ENCODE results near the gene MZB1.
"Not testable (repeated sequence)": the region's sequence is repeated elsewhere in the genome, so short reads cannot be mapped to it uniquely, and the experiment has no call there.

MZB1 gene

DNA sequence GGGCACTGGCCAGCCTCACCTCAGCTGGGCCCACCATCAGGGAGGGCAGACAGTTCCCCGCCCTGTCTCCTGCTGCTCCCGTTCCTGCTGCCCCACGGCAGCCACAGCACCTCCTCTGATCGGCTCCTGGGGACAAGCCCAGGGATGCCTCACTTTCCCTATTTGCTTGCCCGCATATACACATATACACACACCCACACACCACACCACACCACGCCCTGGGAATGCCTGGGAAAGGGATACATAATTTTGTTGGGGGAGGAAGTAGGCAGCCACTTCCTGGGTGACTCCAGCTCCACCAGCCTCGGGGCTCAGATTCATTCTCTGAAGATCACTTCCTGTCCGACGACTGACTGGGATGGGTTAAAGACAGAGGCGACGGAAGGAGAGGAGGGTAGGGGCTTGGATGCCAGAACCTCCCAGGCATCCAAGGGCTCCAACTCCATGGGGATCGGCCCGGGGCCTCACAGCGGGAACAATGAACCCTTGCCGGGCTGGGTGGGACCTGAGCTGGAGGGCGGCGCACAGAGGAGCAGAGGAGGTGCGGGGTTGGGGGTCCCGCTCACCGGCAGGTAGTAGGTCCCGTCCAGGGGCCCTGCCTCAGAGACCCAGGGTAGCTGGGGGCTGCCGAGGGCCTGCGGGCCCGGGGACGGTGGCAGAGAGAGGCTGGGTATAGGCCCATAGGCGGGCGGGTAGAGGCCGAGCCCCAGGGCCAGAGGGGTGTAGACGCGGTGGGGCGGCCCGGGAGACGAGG lies 2.0 kb upstream of the MZB1 start:
- DNase-seq (ENCODE audit: low spot score): no peak

- DNase-seq (ENCODE audit: low spot score): no peak
Observed at GRCh38 chr5:139390639-139391569, 1.2 kb upstream of the MZB1 start.

DNA sequence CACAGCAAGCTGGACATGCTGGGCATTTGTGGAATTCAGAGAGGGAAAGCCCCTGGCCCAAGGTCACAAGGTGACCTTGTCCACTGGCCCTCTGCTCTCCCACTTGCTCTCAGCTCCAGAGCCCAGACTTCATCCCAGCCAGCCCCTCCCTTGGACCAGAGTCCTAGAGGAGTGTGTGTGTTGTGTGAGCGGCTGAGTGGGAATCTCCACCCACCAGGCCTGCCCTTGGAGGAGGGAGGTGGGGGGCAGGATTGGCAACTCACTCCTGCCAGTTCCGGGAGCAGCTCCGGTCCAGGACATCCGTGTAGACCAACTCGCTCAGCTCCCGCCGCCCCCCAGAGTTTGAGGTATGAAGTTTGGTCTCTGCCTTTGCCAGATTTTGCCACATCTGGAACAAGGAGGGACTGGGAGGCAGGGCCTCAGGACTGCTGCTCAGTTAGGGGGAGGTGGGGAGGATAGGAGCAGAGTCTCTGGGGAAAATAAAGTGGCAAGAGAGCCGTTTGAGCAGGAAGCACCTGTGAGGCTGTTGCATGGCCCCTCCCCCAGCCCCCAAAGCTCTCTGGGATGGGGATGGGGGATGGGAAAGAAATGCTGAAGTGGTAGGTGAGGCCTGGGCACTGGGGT lies 1.4 kb downstream of the MZB1 start:
- peak; percentile 63 for DNase-seq (ENCODE audit: low spot score)

DNA sequence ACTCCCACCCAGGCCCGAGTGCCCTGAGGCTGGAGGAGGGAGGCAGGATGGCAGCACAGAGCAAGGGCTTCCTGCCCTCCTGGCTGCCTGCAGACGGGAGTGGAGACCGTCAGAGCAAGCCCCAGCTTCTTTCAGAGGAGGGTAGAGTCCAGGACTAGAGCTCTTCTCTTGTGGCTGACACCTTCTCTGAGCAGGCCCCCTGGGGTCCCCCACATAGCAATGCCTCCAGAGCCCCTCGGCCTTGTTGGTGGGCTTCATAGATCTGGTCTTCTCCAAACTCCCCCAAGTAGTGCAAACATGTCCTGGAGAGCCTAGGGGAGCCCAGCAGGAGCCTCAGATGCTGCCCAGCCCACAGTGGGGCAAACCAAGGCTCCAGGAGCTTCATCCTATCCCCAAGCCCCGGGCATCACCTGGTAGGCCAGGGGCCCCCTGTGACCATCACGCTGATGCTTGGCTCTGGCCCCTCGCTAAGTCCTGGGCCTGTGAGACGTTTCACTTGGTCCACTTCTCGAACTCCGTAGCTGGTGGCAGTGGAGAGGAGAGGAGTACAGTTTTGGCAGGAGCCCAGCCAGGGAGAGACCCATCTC lies 2.0 kb downstream of the MZB1 start:
- DNase-seq (ENCODE audit: low spot score): no peak

- DNase-seq (ENCODE audit: low spot score): not testable (repeated sequence)
Observed at GRCh38 chr5:139386956-139387355, 2.8 kb downstream of the MZB1 start.

- no peak for DNase-seq (ENCODE audit: low spot score)
Observed at GRCh38 chr5:139386050-139386438, 3.7 kb downstream of the MZB1 start.

- no peak for DNase-seq (ENCODE audit: low spot score)
Observed at GRCh38 chr5:139385061-139386049, 4.4 kb downstream of the MZB1 start.

- no peak for DNase-seq (ENCODE audit: low spot score)
Observed at GRCh38 chr5:139384591-139385051, 5.1 kb downstream of the MZB1 start.

GRCh38 chr5:139383993-139384590 lies 5.6 kb downstream of the MZB1 start:
- DNase-seq (ENCODE audit: low spot score): no peak

DNA sequence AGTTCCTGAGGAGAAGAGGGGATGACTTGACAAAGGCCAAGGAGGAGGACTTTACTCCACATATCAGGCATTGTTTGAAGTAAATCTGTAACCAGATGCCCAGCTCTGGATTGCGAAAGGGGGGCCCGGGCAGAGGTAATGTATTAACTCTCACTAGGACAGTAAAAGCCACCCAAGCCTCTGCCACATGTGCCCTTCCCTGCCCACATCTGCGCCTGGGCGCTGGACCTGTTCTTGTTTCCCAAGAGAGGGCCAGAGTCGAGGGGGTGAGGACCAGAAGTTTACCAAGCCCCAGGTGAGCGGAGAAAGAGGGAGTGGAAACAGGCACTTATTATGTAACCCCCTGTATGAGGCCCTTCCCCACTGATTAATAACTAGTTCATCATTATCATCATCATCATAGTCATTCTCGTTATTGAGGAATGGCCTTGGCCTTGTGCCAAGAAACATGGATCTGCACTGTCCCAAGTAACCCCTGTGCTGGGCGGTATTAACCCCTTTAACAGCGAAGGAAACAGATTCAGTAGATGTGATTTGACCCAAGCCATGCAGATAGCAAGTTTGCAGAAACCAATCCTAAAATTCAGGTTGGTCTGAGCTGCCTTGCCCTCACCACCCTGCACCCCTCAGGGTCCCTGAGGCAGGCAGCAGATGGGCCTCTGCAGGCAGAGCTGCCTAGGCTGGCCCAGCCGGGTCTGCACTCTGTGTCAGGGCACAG lies 6.3 kb downstream of the MZB1 start, which contains the start of gene SLC23A1:
TSS of gene SLC23A1 (minus strand) at position 23 of the 718 bp plus-strand sequence. CDS start 44 bp downstream, outside the sequence.
- no peak for DNase-seq (ENCODE audit: low spot score)

GRCh38 chr5:139382807-139383206 lies 6.9 kb downstream of the MZB1 start:
- no peak for DNase-seq (ENCODE audit: low spot score)

DNA sequence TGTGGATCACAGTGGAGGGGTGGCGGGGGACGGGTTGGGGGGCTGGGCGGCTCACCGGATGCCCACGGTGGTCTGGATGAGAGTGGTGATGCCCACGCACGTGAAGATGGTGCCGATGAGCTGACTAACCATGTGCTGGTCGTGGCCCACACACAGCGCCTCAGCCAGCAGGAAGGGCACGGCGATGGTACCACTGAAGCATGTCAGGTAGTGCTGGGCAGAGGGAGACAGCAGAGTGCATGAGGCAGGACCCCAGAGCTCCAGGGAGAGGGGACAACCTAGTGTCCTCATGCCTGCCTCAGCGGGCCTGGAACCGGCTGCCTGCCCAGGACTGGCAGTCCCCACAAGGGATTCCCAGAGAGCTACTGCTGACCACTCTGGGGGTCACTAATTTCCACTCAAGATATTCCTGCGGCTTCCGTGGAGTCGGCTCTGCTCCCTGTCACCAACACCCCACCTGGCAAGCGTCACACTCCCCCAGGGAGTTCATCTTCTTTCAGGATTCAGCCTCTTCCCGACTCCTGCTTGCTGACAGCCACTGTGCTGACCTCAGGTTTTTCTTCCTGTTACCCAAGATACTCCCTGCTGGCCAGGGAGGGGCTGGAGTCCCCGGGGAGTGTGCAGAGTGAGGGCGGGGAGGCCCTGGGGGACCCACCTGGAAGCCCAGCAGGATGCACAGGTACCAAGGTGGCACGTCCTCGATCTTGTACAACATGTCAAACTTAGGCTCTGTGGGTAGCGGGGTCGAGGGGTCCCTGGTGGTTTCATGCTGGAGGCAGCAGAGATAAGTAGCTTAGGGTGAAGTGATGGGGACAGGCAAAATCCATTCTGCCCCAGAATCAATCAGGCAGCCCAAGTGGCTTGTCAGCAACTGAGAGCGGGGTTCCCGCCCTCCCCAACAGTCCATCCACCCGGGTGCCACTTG lies 7.6 kb downstream of the MZB1 start:
- no peak for DNase-seq (ENCODE audit: low spot score)

DNA sequence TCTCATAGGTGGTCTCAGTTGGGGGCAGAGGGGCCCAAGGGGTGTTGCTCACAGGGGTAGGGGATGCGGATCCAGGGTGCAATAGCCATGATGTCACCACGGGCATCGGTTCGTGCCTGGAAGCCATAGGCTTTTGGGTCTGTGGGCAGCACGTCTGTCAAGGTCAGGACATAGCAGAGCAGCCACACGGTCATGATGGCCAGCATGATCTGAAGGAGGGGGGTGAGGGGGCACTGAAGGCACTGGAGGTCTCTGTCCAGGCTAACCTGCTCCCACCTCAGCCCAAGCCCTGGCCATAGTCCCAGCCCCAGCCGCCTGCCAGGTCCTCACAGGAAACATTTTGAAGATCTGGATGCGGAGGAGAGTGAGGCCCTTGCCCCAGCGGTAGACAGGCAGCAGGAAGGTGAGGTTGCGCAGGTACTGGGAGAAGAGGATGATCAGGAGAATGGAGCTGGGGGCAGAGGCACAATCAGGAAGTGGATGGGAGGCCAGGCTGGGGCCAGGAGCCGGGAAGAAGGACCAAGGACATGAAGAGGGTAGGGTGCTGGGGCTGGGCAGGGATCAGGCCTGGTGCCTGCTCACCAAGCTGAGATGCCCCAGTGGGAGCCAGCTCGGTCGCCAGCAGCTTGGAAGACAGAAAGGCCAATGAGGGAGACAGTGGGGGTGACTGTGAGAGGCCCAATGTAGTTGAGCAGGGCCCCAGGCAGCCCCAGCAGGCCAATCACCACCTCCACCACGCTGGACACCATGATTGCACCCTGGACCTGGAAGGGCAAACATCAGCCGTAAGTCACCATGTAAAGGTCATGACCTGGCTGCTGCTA lies 9.9 kb downstream of the MZB1 start:
- DNase-seq (ENCODE audit: low spot score): no peak

DNA sequence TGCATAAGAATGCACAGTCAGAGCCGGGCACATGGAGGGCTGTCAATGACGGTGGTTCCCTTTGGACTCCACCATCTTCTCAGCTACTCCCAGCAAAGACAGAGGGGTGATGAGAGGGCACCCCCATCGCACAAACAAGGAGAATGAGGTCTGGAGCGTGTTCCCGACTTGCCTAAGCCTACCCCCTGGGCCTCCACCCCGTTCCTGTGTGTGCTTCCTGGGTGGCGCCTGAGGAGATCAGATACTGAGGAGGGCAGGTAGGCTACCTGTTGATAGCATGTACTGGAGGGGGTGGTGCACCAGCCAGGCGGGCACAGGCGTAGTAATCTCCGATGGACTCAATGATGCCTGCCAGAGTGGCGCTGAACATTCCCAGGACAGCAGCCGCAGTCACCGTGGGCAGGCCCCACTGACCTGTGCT lies 10.8 kb downstream of the MZB1 start:
- DNase-seq (ENCODE audit: low spot score): no peak

- peak; percentile 77 for DNase-seq (ENCODE audit: low spot score)
Observed at GRCh38 chr5:139378101-139378825, 11.4 kb downstream of the MZB1 start.

DNA sequence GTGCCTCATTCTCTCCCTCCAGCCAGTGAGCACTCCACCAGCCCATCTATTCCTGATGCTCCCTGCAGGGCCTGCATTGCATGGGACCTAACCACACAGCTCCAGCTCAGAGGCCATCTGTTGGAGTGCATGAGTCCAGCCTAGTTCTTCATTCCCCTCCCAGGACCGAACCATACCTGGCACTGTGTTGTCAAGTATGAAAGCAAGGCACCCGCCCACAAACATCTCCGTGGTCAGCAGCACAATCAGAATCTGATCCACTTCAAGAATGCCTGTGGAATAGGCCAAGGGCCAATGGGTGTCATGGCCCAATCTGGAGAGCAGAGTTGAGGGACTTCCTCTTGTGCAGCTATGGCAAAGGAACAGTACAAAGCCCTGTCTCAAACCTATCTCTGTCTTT lies 12.5 kb downstream of the MZB1 start:
- no peak for DNase-seq (ENCODE audit: low spot score)

DNA sequence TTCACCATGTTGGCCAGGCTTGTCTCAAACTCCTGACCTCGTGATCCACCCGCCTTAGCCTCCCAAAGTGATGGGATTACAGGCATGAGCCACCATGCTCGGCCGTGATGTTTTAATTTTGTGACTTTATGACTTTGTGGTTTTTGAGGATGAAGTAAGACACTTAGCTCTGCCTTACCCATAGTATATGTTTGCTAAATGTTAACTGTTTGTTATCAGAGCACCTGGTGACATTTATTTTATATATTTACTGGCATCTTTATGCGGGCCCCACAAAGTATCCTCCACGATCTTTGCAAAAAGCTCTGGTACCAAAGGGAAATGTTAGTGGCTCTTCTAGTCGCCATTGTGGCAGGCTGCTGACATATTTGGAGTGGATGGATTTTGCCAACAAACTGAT lies 13.3 kb downstream of the MZB1 start:
- DNase-seq (ENCODE audit: low spot score): no peak
